Measurements from ENCODE around the gene MTMR10.

DNA sequence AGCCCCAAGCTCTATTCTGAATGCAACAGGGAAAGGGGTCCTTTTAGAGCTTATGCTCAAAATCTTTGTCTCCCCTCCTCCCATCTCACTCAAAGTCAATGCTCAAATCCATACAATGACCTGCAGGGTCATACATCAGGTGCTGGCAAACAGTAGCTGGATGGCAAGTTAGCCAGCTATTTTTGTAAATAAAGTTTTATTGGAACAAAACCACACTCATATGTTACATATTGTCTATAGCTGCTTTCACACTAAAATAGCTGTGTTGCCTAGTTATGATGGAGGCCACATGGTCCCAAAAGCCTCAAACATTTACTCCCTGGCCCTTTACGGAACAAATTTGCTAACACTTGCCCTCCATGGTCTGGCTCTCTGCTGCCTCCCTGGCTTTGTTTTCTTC lies 89.5 kb downstream of the MTMR10 start:
- no peak for TF ChIP-seq EZH2phosphoT487 (IDR thresholded peaks at IDR 0.05; ENCODE audit: insufficient read depth, low read depth)
- no peak for TF ChIP-seq EZH2 (IDR thresholded peaks at IDR 0.05; ENCODE audit: insufficient read depth, poor library complexity, severe bottlenecking)
